SU-DHL-6 (cell line): ENCODE data around the gene CHD6.

Source experiments
- H2AFZ ChIP-seq: fragments of 200-600 bp; sonication (generic); 2 replicates; pipeline ENCODE4 v1.6.1; 2014; ENCODE audit warnings: low read depth, mild to moderate bottlenecking, moderate library complexity, mixed read lengths, antibody characterized with exemption, low read length; ENCODE audit not compliant: severe bottlenecking
- H3F3A ChIP-seq: fragments of 200-600 bp; shearing (Covaris generic); 2 replicates; pipeline ENCODE4 v1.6.0; 2016; ENCODE audit warnings: antibody characterized with exemption, mild to moderate bottlenecking; ENCODE audit not compliant: insufficient read depth
- H3K27ac ChIP-seq: fragments of 200-600 bp; sonication (generic); 2 replicates; pipeline ENCODE4 v1.5.1; 2016; ENCODE audit warnings: low read depth, mild to moderate bottlenecking, low read length, moderate library complexity, mixed read lengths
- H3K27me3 ChIP-seq: fragments of 200-600 bp; sonication (generic), shearing (Covaris generic); 2 replicates; pipeline ENCODE4 v1.6.0; 2014; ENCODE audit warnings: mild to moderate bottlenecking, low read length
- H3K36me3 ChIP-seq: fragments of 200-600 bp; sonication (generic); 2 replicates; pipeline ENCODE4 v1.6.1; 2014; ENCODE audit warnings: mild to moderate bottlenecking, low read length, mixed read lengths
- H3K4me2 ChIP-seq: fragments of 300-600, 200-600 bp; shearing (Covaris generic), sonication (generic); 2 replicates; pipeline ENCODE4 v1.6.0; 2014; ENCODE audit warnings: low read length, low read depth, mild to moderate bottlenecking; ENCODE audit not compliant: poor library complexity, severe bottlenecking
- H3K4me3 ChIP-seq: fragments of 200-600 bp; sonication (generic); 2 replicates; pipeline ENCODE4 v1.5.1; 2014; ENCODE audit warnings: antibody characterized with exemption, low read length, mild to moderate bottlenecking, mixed read lengths; ENCODE audit not compliant: insufficient read depth, poor library complexity, severe bottlenecking
- H3K79me2 ChIP-seq: fragments of 200-600 bp; sonication (generic); 2 replicates; pipeline ENCODE4 v1.6.1; 2014; ENCODE audit warnings: mild to moderate bottlenecking, low read length, moderate library complexity; ENCODE audit not compliant: insufficient read depth
- H3K9ac ChIP-seq: fragments of 200-600 bp; sonication (generic); 2 replicates; pipeline ENCODE4 v1.7.0; 2014; ENCODE audit warnings: mild to moderate bottlenecking, low read length
- H3K9me2 ChIP-seq: fragments of 200-600 bp; sonication (generic); replicated peaks from 2 replicates; pipeline ENCODE4 v1.6.1; 2014; ENCODE audit warnings: low read length; ENCODE audit not compliant: insufficient read depth
- H3K9me3 ChIP-seq: fragments of 200-600 bp; sonication (generic); 2 replicates; pipeline ENCODE4 v1.6.1; 2014; ENCODE audit warnings: low read length, mixed read lengths; ENCODE audit not compliant: insufficient read depth
- H4K20me1 ChIP-seq: fragments of 200-600 bp; sonication (generic); 2 replicates; pipeline ENCODE4 v1.6.1; 2014; ENCODE audit warnings: low read depth, mild to moderate bottlenecking, antibody characterized with exemption, low read length, moderate library complexity, mixed read lengths
- CTCF ChIP-seq: fragments of 200-600 bp; sonication (generic); IDR thresholded peaks from one replicate; pipeline ENCODE4 v1.5.1; 2017; ENCODE audit warnings: antibody characterized with exemption, mild to moderate bottlenecking, low read length, moderate library complexity; ENCODE audit not compliant: insufficient read depth, poor library complexity, severe bottlenecking
- EZH2phosphoT487 ChIP-seq: fragments of 200-600 bp; sonication (generic), shearing (Covaris generic); conservative IDR thresholded peaks from 2 replicates; pipeline ENCODE4 v1.6.1; 2018; ENCODE audit warnings: mild to moderate bottlenecking, antibody characterized with exemption, low read length, moderate library complexity, mixed read lengths

Gene CHD6

GRCh38 chr20:41467220-41467619, 151.0 kb downstream of the CHD6 start:
- H2AFZ ChIP-seq = no peak overlapping the region
- no peaks in the 10 kb centered on the region for H3K79me2 ChIP-seq
- no peaks in the 10 kb centered on the region for H3K36me3 ChIP-seq
- no peak overlapping the region for H3K27ac ChIP-seq
- H3K27me3 ChIP-seq = no peaks in the 10 kb centered on the region
- H4K20me1 ChIP-seq = no peaks in the 10 kb centered on the region
- no peaks in the 10 kb centered on the region for H3K9me3 ChIP-seq
- H3F3A ChIP-seq = no peaks in the 10 kb centered on the region
- H3K4me2 ChIP-seq = no peak overlapping the region
- no peak for TF ChIP-seq EZH2phosphoT487
- no peak for TF ChIP-seq CTCF
- no peak overlapping the region for H3K9ac ChIP-seq
- H3K9me2 ChIP-seq = no peaks in the 10 kb centered on the region
- no peak overlapping the region for H3K4me3 ChIP-seq

GRCh38 chr20:41463567-41463966, 154.6 kb downstream of the CHD6 start:
- H3K36me3 ChIP-seq = no peaks in the 10 kb centered on the region
- TF ChIP-seq EZH2phosphoT487 (no peak), CTCF (no peak)

GRCh38 chr20:41462372-41463161, 155.6 kb downstream of the CHD6 start:
- Histone ChIP-seq H3K4me2 (no peak overlapping the region), H3K79me2 (no peaks in the 10 kb centered on the region), H3K27ac (no peak overlapping the region), H3K4me3 (no peak overlapping the region), H3K9ac (no peak overlapping the region), H3K27me3 (no peaks in the 10 kb centered on the region), H3F3A (no peaks in the 10 kb centered on the region), H2AFZ (no peak overlapping the region), H3K9me3 (no peaks in the 10 kb centered on the region), H3K36me3 (no peaks in the 10 kb centered on the region), H4K20me1 (no peaks in the 10 kb centered on the region), H3K9me2 (no peaks in the 10 kb centered on the region)
- TF ChIP-seq CTCF (no peak), EZH2phosphoT487 (no peak)

More at GRCh38 chr20:41463567-41463966, 154.6 kb downstream of the CHD6 start:
- H3K9me2 ChIP-seq = no peaks in the 10 kb centered on the region
- H3K9ac ChIP-seq = no peak overlapping the region
- no peaks in the 10 kb centered on the region for H3K79me2 ChIP-seq
- H3K27me3 ChIP-seq = no peaks in the 10 kb centered on the region
- no peaks in the 10 kb centered on the region for H3F3A ChIP-seq
- H3K4me2 ChIP-seq = no peak overlapping the region
- no peaks in the 10 kb centered on the region for H4K20me1 ChIP-seq
- no peak overlapping the region for H3K4me3 ChIP-seq
- H2AFZ ChIP-seq = no peak overlapping the region
- H3K9me3 ChIP-seq = no peaks in the 10 kb centered on the region
- no peak overlapping the region for H3K27ac ChIP-seq
